PFSK-1 (cell line): ENCODE data around the gene SMG1.

ENCODE experiments used
- FOXP2 ChIP-seq: optimal IDR thresholded peaks from 2 replicates; pipeline ENCODE3; 2011; ENCODE audit warnings: borderline replicate concordance, control low read depth, inconsistent platforms; ENCODE audit not compliant: insufficient read depth; ENCODE audit errors: extremely low read length, extremely low read depth
- POLR2AphosphoS5 ChIP-seq: IDR thresholded peaks from 2 replicates; pipeline ENCODE4 v1.6.1; 2012; ENCODE audit warnings: low read depth, mild to moderate bottlenecking, control low read depth, low read length, moderate library complexity
- REST ChIP-seq, 2 experiments: IDR thresholded peaks; 2 replicates each; pipeline versions ENCODE4 v1.6.1 to v1.8.0; 2011 to 2012; ENCODE audit warnings: low read depth in 2 of 2, low read length in 2 of 2, control low read depth in 1 of 2, inconsistent platforms in 1 of 2, mild to moderate bottlenecking in 1 of 2, moderate library complexity in 1 of 2; ENCODE audit not compliant: insufficient read depth in 1 of 2
- SIN3A ChIP-seq: IDR thresholded peaks from 2 replicates; pipeline ENCODE4 v1.6.1; 2012; ENCODE audit warnings: mild to moderate bottlenecking, low read length, moderate library complexity, borderline replicate concordance; ENCODE audit not compliant: insufficient read depth
- TAF1 ChIP-seq: IDR thresholded peaks from 2 replicates; pipeline ENCODE4 v1.6.1; 2012; ENCODE audit warnings: low read length, control low read depth, borderline replicate concordance; ENCODE audit not compliant: insufficient read depth

SMG1 gene

GRCh38 chr16:18800293-18800692 is 125.9 kb downstream of the SMG1 start:
- no peak for TF ChIP-seq POLR2AphosphoS5
- TF ChIP-seq SIN3A, result no peak
- no peak for TF ChIP-seq FOXP2
- no peak for TF ChIP-seq TAF1
- TF ChIP-seq REST (IDR thresholded peaks at IDR 0.05; ENCODE audit: insufficient read depth in 1 of 2, low read depth in 2 of 2, low read length in 2 of 2), result no peak

GRCh38 chr16:18799500-18799899 is 126.7 kb downstream of the SMG1 start:
- TF ChIP-seq FOXP2 (no peak), TAF1 (no peak), POLR2AphosphoS5 (no peak), REST (IDR thresholded peaks at IDR 0.05; ENCODE audit: insufficient read depth in 1 of 2, low read depth in 2 of 2, low read length in 2 of 2) (no peak), SIN3A (no peak)

GRCh38 chr16:18797746-18798145 is 128.5 kb downstream of the SMG1 start:
- no peak for TF ChIP-seq REST (IDR thresholded peaks at IDR 0.05; ENCODE audit: insufficient read depth in 1 of 2, low read depth in 2 of 2, low read length in 2 of 2)
- TF ChIP-seq TAF1, result no peak
- TF ChIP-seq POLR2AphosphoS5, result no peak
- no peak for TF ChIP-seq SIN3A
- no peak for TF ChIP-seq FOXP2

GRCh38 chr16:18796377-18796776 is 129.8 kb downstream of the SMG1 start:
- TF ChIP-seq SIN3A (no peak), POLR2AphosphoS5 (no peak), REST (IDR thresholded peaks at IDR 0.05; ENCODE audit: insufficient read depth in 1 of 2, low read depth in 2 of 2, low read length in 2 of 2) (no peak), FOXP2 (no peak), TAF1 (no peak)

GRCh38 chr16:18792836-18793433 is 133.3 kb downstream of the SMG1 start:
- no peak for TF ChIP-seq POLR2AphosphoS5
- TF ChIP-seq REST (IDR thresholded peaks at IDR 0.05; ENCODE audit: insufficient read depth in 1 of 2, low read depth in 2 of 2, low read length in 2 of 2), result no peak
- no peak for TF ChIP-seq FOXP2
- TF ChIP-seq TAF1, result no peak
- TF ChIP-seq SIN3A, result no peak
